H1 (cell line): ENCODE measurements around the gene ELMO1. TPM values are rescaled to one million over a fixed set of nuclear protein-coding genes. Genes with fewer than 3 reads are reported as not detected.

Experiments
- CTCF ChIA-PET: fragments of 300-600 bp; sonication (Branson Sonifier 250); formaldehyde crosslinking; loops from one replicate; lab custom pipeline; 2021; ENCODE audit not compliant: partially characterized antibody; lab: Charles Lee
- POLR2A ChIA-PET: fragments of 300-600 bp; sonication (Branson Sonifier 250); formaldehyde crosslinking; loops from one replicate; lab custom pipeline; 2021; ENCODE audit warnings: inconsistent platforms; ENCODE audit not compliant: partially characterized antibody; lab: Charles Lee
- DNase-seq, 2 experiments: peaks; one replicate each; pipeline versions ENCODE4 v3.0.0 to v3.0.0-alpha.2; 2010 to 2022; ENCODE audit warnings: low spot score in 2 of 2, low read depth in 1 of 2, mixed read lengths in 1 of 2
- FAIRE-seq: peaks from 2 replicates; lab custom pipeline; 2011; peaks lifted over from hg19 to GRCh38; lab: Jason Lieb, UNC
- H2AFZ ChIP-seq: 2 replicates; pipeline ENCODE4 v1.8.1; 2012; ENCODE audit warnings: low read length, inconsistent platforms
- H2AK5ac ChIP-seq: 2 replicates; pipeline ENCODE4 v1.6.1; 2013; ENCODE audit warnings: low read depth, low read length
- H2BK120ac ChIP-seq: replicated peaks from 2 replicates; pipeline ENCODE3; 2013; ENCODE audit warnings: low read depth, low read length, inconsistent platforms
- H2BK12ac ChIP-seq: 2 replicates; pipeline ENCODE4 v1.6.1; 2013; ENCODE audit warnings: low read depth, low read length
- H2BK15ac ChIP-seq: 2 replicates; pipeline ENCODE4 v1.6.1; 2013; ENCODE audit warnings: low read length
- H2BK20ac ChIP-seq: 2 replicates; pipeline ENCODE4 v1.6.1; 2013; ENCODE audit warnings: low read length
- H2BK5ac ChIP-seq: 2 replicates; pipeline ENCODE4 v1.6.1; 2013; ENCODE audit warnings: low read depth, low read length
- H3K14ac ChIP-seq: 2 replicates; pipeline ENCODE4 v1.6.1; 2013; ENCODE audit warnings: inconsistent platforms; ENCODE audit not compliant: insufficient read length
- H3K18ac ChIP-seq: 2 replicates; pipeline ENCODE4 v1.6.1; 2013; ENCODE audit warnings: low read length; ENCODE audit errors: extremely low read depth
- H3K23ac ChIP-seq: 2 replicates; pipeline ENCODE4 v1.6.1; 2013; ENCODE audit warnings: inconsistent platforms; ENCODE audit not compliant: insufficient read length
- H3K23me2 ChIP-seq: 2 replicates; pipeline ENCODE4 v1.6.1; 2013; ENCODE audit warnings: low read depth, low read length
- H3K27ac ChIP-seq: 2 replicates; pipeline ENCODE4 v1.6.1; 2011; ENCODE audit warnings: low read depth, low read length, inconsistent platforms
- H3K27me3 ChIP-seq, 4 experiments: replicated peaks in 1 of 4; 1 replicate in 1 of 4; 2 replicates in 3 of 4; pipeline versions ENCODE4 v1.6.1 to v1.8.1; 2011 to 2013; ENCODE audit warnings: low read length in 3 of 4, mild to moderate bottlenecking in 3 of 4, inconsistent platforms in 2 of 4, mixed read lengths in 2 of 4, moderate library complexity in 1 of 4; ENCODE audit not compliant: control insufficient read depth in 3 of 4, insufficient read depth in 3 of 4; ENCODE audit errors: extremely low read depth in 1 of 4
- H3K36me3 ChIP-seq, 4 experiments: 2 replicates each; pipeline versions ENCODE4 v1.6.1 to v1.8.1; 2011 to 2013; ENCODE audit warnings: mild to moderate bottlenecking in 4 of 4, low read length in 3 of 4, moderate library complexity in 2 of 4, control low read depth in 1 of 4, inconsistent platforms in 1 of 4; ENCODE audit not compliant: insufficient read depth in 4 of 4, control insufficient read depth in 2 of 4
- H3K4ac ChIP-seq: replicated peaks from 2 replicates; pipeline ENCODE3; 2013; ENCODE audit warnings: low read length, low read depth, mixed read lengths, inconsistent platforms; ENCODE audit not compliant: insufficient read length
- H3K4me1 ChIP-seq, 4 experiments: replicated peaks in 1 of 4; 1 replicate in 1 of 4; 2 replicates in 3 of 4; pipeline versions ENCODE4 v1.6.1 to v1.8.1; 2011 to 2013; ENCODE audit warnings: low read length in 3 of 4, inconsistent platforms in 2 of 4, mixed read lengths in 1 of 4; ENCODE audit not compliant: insufficient read depth in 4 of 4, control insufficient read depth in 3 of 4
- H3K4me2 ChIP-seq, 2 experiments: 2 replicates each; pipeline versions ENCODE4 v1.6.1 to v1.8.1; 2011 to 2013; ENCODE audit warnings: low read depth in 2 of 2, low read length in 2 of 2, control low read depth in 1 of 2, inconsistent platforms in 1 of 2, mild to moderate bottlenecking in 1 of 2; ENCODE audit not compliant: insufficient read depth in 1 of 2
- H3K4me3 ChIP-seq, 4 experiments: fragments of 200-600, 300-600 bp in 1 of 4; sonication (generic), shearing (Covaris generic), sonication (Bioruptor Twin) in 1 of 4; 2 replicates each; pipeline versions ENCODE4 v1.5.1 to v1.8.1; 2011 to 2016; ENCODE audit warnings: low read length in 4 of 4, low read depth in 3 of 4, control low read depth in 2 of 4, inconsistent platforms in 2 of 4, mild to moderate bottlenecking in 2 of 4, mixed read lengths in 1 of 4, moderate library complexity in 1 of 4; ENCODE audit not compliant: insufficient read depth in 2 of 4; ENCODE audit errors: extremely low read depth in 1 of 4
- H3K56ac ChIP-seq: replicated peaks from 2 replicates; pipeline ENCODE3; 2013; ENCODE audit warnings: low read depth, mild to moderate bottlenecking, mixed read lengths, low read length, inconsistent platforms; ENCODE audit not compliant: insufficient read length
- H3K79me1 ChIP-seq: 2 replicates; pipeline ENCODE4 v1.6.1; 2013; ENCODE audit warnings: low read depth, low read length, control low read depth
- H3K79me2 ChIP-seq, 2 experiments: 2 replicates each; pipeline versions ENCODE4 v1.6.1 to v1.8.1; 2012 to 2013; ENCODE audit warnings: low read length in 2 of 2, mild to moderate bottlenecking in 2 of 2, inconsistent platforms in 1 of 2; ENCODE audit not compliant: insufficient read depth in 2 of 2, control insufficient read depth in 1 of 2
- H3K9ac ChIP-seq, 4 experiments: replicated peaks in 1 of 4; 1 replicate in 1 of 4; 2 replicates in 3 of 4; pipeline versions ENCODE4 v1.6.1 to v1.8.1; 2011 to 2013; ENCODE audit warnings: low read depth in 3 of 4, low read length in 3 of 4, control low read depth in 2 of 4, mild to moderate bottlenecking in 2 of 4, moderate library complexity in 2 of 4, inconsistent platforms in 1 of 4; ENCODE audit errors: extremely low read depth in 1 of 4
- H3K9me3 ChIP-seq, 2 experiments: 2 replicates each; pipeline versions ENCODE4 v1.6.1 to v1.8.1; 2012 to 2013; ENCODE audit warnings: mild to moderate bottlenecking in 2 of 2, moderate library complexity in 2 of 2, control low read depth in 1 of 2, inconsistent platforms in 1 of 2, low read depth in 1 of 2, low read length in 1 of 2, mixed read lengths in 1 of 2; ENCODE audit not compliant: insufficient read depth in 2 of 2
- H4K20me1 ChIP-seq, 2 experiments: replicated peaks in 1 of 2; 2 replicates each; pipeline versions ENCODE3 to v1.8.1; 2011 to 2013; ENCODE audit warnings: inconsistent platforms in 2 of 2, low read length in 2 of 2, mild to moderate bottlenecking in 1 of 2; ENCODE audit not compliant: insufficient read depth in 2 of 2, control insufficient read depth in 1 of 2
- H4K5ac ChIP-seq: 2 replicates; pipeline ENCODE4 v1.6.1; 2013; ENCODE audit warnings: low read length, low read depth, mixed read lengths, inconsistent platforms; ENCODE audit not compliant: insufficient read length
- H4K8ac ChIP-seq: 2 replicates; pipeline ENCODE4 v1.8.0; 2013; ENCODE audit warnings: mild to moderate bottlenecking, moderate library complexity, low read length, inconsistent platforms; ENCODE audit not compliant: insufficient read depth; ENCODE audit errors: extremely low read depth
- H4K91ac ChIP-seq: replicated peaks from 2 replicates; pipeline ENCODE3; 2013; ENCODE audit warnings: low read length, mixed read lengths, inconsistent platforms; ENCODE audit not compliant: insufficient read length
- CBX8 ChIP-seq: fragments of 300-800, 300-1000 bp; sonication (generic); IDR thresholded peaks from 2 replicates; pipeline ENCODE4 v1.7.1; 2016; ENCODE audit warnings: low read depth, low read length, borderline replicate concordance
- CEBPB ChIP-seq: IDR thresholded peaks from 2 replicates; pipeline ENCODE4 v1.6.1; 2012; ENCODE audit warnings: low read depth, low read length
- EZH2 ChIP-seq: fragments of 200-600 bp; sonication (generic); IDR thresholded peaks from 2 replicates; pipeline ENCODE4 v1.7.1; 2012; ENCODE audit warnings: low read depth, mild to moderate bottlenecking, moderate library complexity, low read length, inconsistent platforms; ENCODE audit not compliant: severe bottlenecking
- FOSL1 ChIP-seq: IDR thresholded peaks from 2 replicates; pipeline ENCODE4 v1.6.1; 2011; ENCODE audit warnings: mild to moderate bottlenecking, low read depth, low read length, moderate library complexity; ENCODE audit not compliant: insufficient read depth
- JUN ChIP-seq: IDR thresholded peaks from 2 replicates; pipeline ENCODE4 v1.6.1; 2011; ENCODE audit warnings: low read depth, mild to moderate bottlenecking, improper control_type of control experiment, low read length
- SP1 ChIP-seq: IDR thresholded peaks from 2 replicates; pipeline ENCODE4 v1.6.1; 2011; ENCODE audit warnings: low read depth, low read length
- whole genome bisulfite sequencing, 2 experiments: shearing (Covaris generic) in 1 of 2; methylation state at CpG; one replicate each; pipeline versions ENCODE4 v1.1.6 to v1.1.7; 2013 to 2015; ENCODE audit warnings: low lambda C conversion rate in 2 of 2, mixed read lengths in 2 of 2, inconsistent platforms in 1 of 2, low coverage in 1 of 2, missing lambda C conversion rate in 1 of 2; ENCODE audit not compliant: insufficient replicate concordance in 2 of 2, insufficient coverage in 1 of 2, insufficient read length in 1 of 2; ENCODE audit errors: extremely low coverage in 1 of 2, missing lambda C conversion rate in 1 of 2; 5-methylcytosine and 5-hydroxymethylcytosine counted together
- polyA plus RNA-seq, 7 experiments: library from polyadenylated mRNA; depleted of rRNA in 3 of 7; stranded (reverse) in 5 of 7; unstranded in 2 of 7; fragments of >200 nt in 5 of 7; fragments of 200-250 nt in 2 of 7; gene quantifications; 1 replicate in 5 of 7; 2 replicates in 1 of 7; 4 replicates in 1 of 7; pipeline versions ENCODE4 v1.2.1 to v1.2.3, GENCODE V29; 2011 to 2013; ENCODE audit warnings: missing spikeins in 2 of 7, mixed read lengths in 2 of 7
- total RNA-seq: library from RNA; stranded (reverse); fragmentation: NEBNext Ultra II Directional; extraction: Animal tissue kit (Norgen Biotek cat#: 25700); gene quantifications from 2 replicates; pipeline ENCODE4 v1.2.1, GENCODE V29; 2021
- TF ChIP-seq, protein P1 (sequence below): IDR thresholded peaks from 2 replicates; pipeline ENCODE4 v1.6.1; 2011; ENCODE audit warnings: low read length, improper control_type of control experiment

ELMO1 gene
- total and polyA plus RNA-seq, 2 of the 8 experiments (the other 6 are each of a cell fraction or from before 2014, with no cell fraction given): 18.4 to 21.0 TPM

DNA sequence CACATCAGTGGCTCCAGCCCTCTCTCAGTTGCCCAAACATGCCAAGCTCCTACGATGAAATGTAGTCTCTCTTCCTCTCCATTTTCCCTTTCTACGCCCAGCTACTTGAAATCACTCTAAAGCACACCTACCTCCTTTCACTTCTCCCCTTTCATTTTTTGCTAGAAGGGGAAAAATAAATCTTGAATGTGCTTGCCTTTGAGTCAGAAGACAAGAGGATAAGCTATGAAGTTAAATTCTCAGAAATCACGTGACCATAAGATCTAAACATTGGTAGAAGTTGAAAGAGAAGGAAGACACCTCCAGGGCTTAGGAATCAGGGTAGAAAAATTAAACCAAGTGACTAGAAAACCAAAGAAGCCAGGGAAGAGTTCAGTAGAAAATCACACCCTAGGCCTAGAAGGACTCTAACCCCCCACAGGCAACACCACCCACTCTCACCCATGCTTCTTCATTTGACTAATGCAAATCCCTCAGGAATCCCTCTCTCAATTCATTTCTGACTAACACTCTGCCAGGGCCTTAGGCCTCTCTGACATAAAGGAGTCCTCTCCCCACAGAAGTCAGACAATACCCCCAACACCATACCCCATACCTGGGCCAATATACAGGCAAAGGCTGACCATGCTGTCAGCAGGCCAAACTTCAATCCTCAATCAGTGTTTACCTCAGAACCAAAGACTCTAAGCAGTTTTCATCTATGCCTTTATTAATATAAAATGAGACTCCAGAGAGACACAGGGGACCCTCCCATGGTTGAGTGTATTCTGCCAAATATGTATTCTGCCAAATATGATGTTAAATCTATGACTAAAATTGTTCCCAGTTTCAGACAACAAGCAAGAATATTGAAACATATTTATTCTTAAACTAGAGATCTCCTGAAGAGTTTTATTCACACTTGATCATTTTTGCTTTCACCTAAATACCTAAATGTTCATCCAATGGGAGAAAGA, 84.8 kb downstream of the ELMO1 start:
- Histone ChIP-seq H3K4me2 (no peak overlapping the region), H3K18ac (no peak overlapping the region), H3K14ac (no peak overlapping the region), H4K20me1 (no peaks in the 10 kb centered on the region), H3K56ac (no peak overlapping the region), H2BK15ac (no peak overlapping the region), H3K79me1 (no peaks in the 10 kb centered on the region), H3K9ac (no peak overlapping the region), H2BK120ac (no peak overlapping the region), H2AFZ (no peak overlapping the region), H2BK12ac (no peak overlapping the region), H3K23ac (no peak overlapping the region), H3K79me2 (peaks cover 0 to 3% of the 10 kb centered on the region in 2 experiments; a peak in 1 of 4 replicates), H3K4me3 (no peak overlapping the region), H3K36me3 (no peaks in the 10 kb centered on the region)
- no peak for FAIRE-seq
- POLR2A ChIA-PET: interaction anchor here (0.9 kb wide), 1 partner anchor 16 kb away, joined by 3 read pairs; no protein-coding TSS in a partner anchor
- 87% methylated on average over 3 of the region's 3 CpGs; no CpG with 5 or more reads in 1 of the 2 experiments for WGBS, 2 experiments
- TF ChIP-seq SP1 (no peak), EZH2 (no peak), FOSL1 (no peak), CBX8 (no peak), JUN (no peak), CEBPB (no peak)
- TF ChIP-seq, protein P1, sequence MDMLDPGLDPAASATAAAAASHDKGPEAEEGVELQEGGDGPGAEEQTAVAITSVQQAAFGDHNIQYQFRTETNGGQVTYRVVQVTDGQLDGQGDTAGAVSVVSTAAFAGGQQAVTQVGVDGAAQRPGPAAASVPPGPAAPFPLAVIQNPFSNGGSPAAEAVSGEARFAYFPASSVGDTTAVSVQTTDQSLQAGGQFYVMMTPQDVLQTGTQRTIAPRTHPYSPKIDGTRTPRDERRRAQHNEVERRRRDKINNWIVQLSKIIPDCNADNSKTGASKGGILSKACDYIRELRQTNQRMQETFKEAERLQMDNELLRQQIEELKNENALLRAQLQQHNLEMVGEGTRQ: no peak
- TF ChIP-seq, all 59 proteins: peak for 0
- DNase-seq: no peak
- H3K4me1 ChIP-seq: peaks cover 0 to 8% (median 1%) of the 10 kb centered on the region in 4 experiments; a peak in 2 of 7 replicates
- H2AK5ac ChIP-seq: no peak overlapping the region
- no peaks in the 10 kb centered on the region for H3K9me3 ChIP-seq
- no peak overlapping the region for H2BK5ac ChIP-seq
- H4K91ac ChIP-seq: no peak overlapping the region
- no peak overlapping the region for H4K8ac ChIP-seq
- no peaks in the 10 kb centered on the region for H3K27me3 ChIP-seq
- no peaks in the 10 kb centered on the region; the same call in 1 of the 2 replicates for H3K23me2 ChIP-seq
- H3K4ac ChIP-seq: no peak overlapping the region
- no peak overlapping the region for H4K5ac ChIP-seq
- no peak overlapping the region for H2BK20ac ChIP-seq
- CTCF ChIA-PET: interaction anchor here (1.3 kb wide), 2 partner anchors 13 to 41 kb away, joined by 3 read pairs; no protein-coding TSS in a partner anchor
- no peak overlapping the region for H3K27ac ChIP-seq
